Parathyroid adenoma (tissue), 2 donors: Measurements from ENCODE around the gene VWCE.

Experiments
- H2AFZ ChIP-seq: fragments of 300-600 bp; sonication (generic); one replicate; pipeline ENCODE4 v1.7.0; 2017; ENCODE audit warnings: antibody characterized with exemption, mild to moderate bottlenecking
- H3K27ac ChIP-seq: fragments of 300-600 bp; sonication (generic); one replicate; pipeline ENCODE4 v1.7.0; 2017
- H3K27me3 ChIP-seq: fragments of 300-600 bp; sonication (generic); one replicate; pipeline ENCODE4 v1.7.0; 2017; ENCODE audit warnings: low read length; ENCODE audit not compliant: control insufficient read depth, insufficient read depth
- H3K36me3 ChIP-seq: fragments of 300-600 bp; sonication (generic); one replicate; pipeline ENCODE4 v1.7.0; 2017; ENCODE audit warnings: low read length; ENCODE audit not compliant: control insufficient read depth, insufficient read depth
- H3K4me1 ChIP-seq: fragments of 300-600 bp; sonication (generic); one replicate; pipeline ENCODE4 v1.7.0; 2017; ENCODE audit warnings: control low read depth
- H3K4me2 ChIP-seq: fragments of 300-600 bp; sonication (generic); one replicate; pipeline ENCODE4 v1.7.0; 2017; ENCODE audit warnings: low read length
- H3K4me3 ChIP-seq: fragments of 300-600 bp; sonication (generic); one replicate; pipeline ENCODE4 v1.7.0; 2017; ENCODE audit warnings: low read depth, low read length
- H3K79me2 ChIP-seq: fragments of 300-600 bp; sonication (generic); one replicate; pipeline ENCODE4 v1.7.0; 2017; ENCODE audit warnings: control low read depth
- H3K9ac ChIP-seq: fragments of 300-600 bp; sonication (generic); one replicate; pipeline ENCODE4 v1.7.0; 2017; ENCODE audit warnings: mild to moderate bottlenecking
- H3K9me3 ChIP-seq: fragments of 300-600 bp; sonication (generic); one replicate; pipeline ENCODE4 v1.7.0; 2017; ENCODE audit warnings: low read length; ENCODE audit not compliant: control insufficient read depth
- CTCF ChIP-seq: fragments of 300-600 bp; sonication (generic); IDR thresholded peaks from one replicate; pipeline ENCODE4 v1.7.0; 2017; ENCODE audit warnings: antibody characterized with exemption, mild to moderate bottlenecking
- donor health status: primary hyperparathyroidism.

Gene VWCE

DNA sequence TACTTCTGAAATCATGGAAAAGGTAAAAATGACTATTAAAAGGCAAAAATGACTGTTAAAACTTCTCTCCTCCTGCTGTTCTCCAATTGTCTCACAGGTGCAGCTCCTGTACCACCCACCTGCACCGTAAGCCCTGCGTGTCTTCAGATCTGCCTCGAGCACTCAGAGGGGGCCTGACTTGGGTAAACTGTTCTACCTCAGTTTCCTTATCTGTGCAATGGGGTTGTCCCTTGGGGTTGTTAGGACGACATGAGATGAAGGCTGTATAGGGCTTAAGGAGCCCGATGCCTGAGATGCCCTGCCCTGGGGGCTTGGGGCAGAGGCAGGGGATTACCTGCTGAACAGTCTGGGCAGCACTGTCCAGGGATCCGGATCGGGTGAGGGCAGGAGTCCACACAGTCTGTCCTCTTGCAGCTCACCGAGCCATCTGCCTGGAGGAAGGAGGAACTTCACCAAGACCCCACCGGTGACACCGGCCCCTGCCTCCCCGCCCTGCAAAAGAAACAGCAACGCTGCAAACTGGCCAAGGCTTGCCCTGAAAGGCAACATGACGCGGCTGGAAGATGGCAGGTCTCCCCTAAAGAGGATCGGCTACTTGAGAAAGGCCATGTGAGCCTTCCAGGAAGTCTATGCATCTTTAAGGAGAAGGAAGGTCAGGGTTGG lies 26.4 kb downstream of the VWCE start:
- no peak for TF ChIP-seq CTCF
- no peak overlapping the region for H3K27ac ChIP-seq
- no peaks in the 10 kb centered on the region for H3K36me3 ChIP-seq
- H3K4me3 ChIP-seq: no peak overlapping the region
- no peak overlapping the region for H3K9ac ChIP-seq
- no peaks in the 10 kb centered on the region for H3K79me2 ChIP-seq
- no peaks in the 10 kb centered on the region for H3K4me1 ChIP-seq
- H2AFZ ChIP-seq: no peak overlapping the region
- no peaks in the 10 kb centered on the region for H3K27me3 ChIP-seq
- no peaks in the 10 kb centered on the region for H3K9me3 ChIP-seq
- H3K4me2 ChIP-seq: no peak overlapping the region

DNA sequence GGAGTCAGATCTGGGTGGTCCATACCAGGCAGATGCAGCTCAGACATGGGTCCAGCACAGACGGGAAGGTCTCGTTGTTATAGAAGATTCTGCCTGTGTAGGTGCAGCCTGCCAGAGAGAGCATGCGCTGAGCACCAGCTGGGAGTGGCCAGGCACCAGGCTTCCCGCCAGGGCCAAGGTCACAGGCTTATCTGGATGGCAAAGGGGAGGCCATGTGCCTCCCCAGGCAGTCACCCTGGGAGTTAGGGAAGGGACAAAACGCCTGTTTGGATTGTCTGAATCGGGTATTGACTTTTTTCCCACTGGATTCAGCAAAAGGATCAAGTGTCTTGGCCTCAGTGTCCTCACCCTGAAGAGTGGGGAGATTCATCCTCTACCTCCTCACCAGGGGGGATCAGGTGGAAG lies 27.7 kb downstream of the VWCE start:
- no peak for TF ChIP-seq CTCF
- no peak overlapping the region for H3K27ac ChIP-seq
- no peak overlapping the region for H3K9ac ChIP-seq

GRCh38 chr11:61266602-61267001 lies 28.5 kb downstream of the VWCE start:
- H3K4me1 ChIP-seq: no peaks in the 10 kb centered on the region
- no peak overlapping the region for H3K9ac ChIP-seq
- H3K27ac ChIP-seq: no peak overlapping the region
- no peak overlapping the region for H3K4me3 ChIP-seq
- H3K27me3 ChIP-seq: no peaks in the 10 kb centered on the region
- no peak for TF ChIP-seq CTCF
- no peaks in the 10 kb centered on the region for H3K36me3 ChIP-seq
- no peak overlapping the region for H3K4me2 ChIP-seq
- no peak overlapping the region for H2AFZ ChIP-seq
- no peaks in the 10 kb centered on the region for H3K9me3 ChIP-seq
- H3K79me2 ChIP-seq: no peaks in the 10 kb centered on the region

More for the DNA sequence above, 27.7 kb downstream of the VWCE start:
- Histone ChIP-seq H3K4me1 (no peaks in the 10 kb centered on the region), H3K36me3 (no peaks in the 10 kb centered on the region), H3K79me2 (no peaks in the 10 kb centered on the region), H3K4me2 (no peak overlapping the region), H3K9me3 (no peaks in the 10 kb centered on the region), H2AFZ (no peak overlapping the region), H3K27me3 (no peaks in the 10 kb centered on the region), H3K4me3 (no peak overlapping the region)

GRCh38 chr11:61265357-61265756 lies 29.8 kb downstream of the VWCE start:
- H3K27ac ChIP-seq: no peak overlapping the region
- no peak overlapping the region for H3K4me2 ChIP-seq
- H3K79me2 ChIP-seq: no peaks in the 10 kb centered on the region
- no peak overlapping the region for H3K9ac ChIP-seq
- no peak overlapping the region for H2AFZ ChIP-seq
- no peak for TF ChIP-seq CTCF
- no peaks in the 10 kb centered on the region for H3K4me1 ChIP-seq
- H3K27me3 ChIP-seq: no peaks in the 10 kb centered on the region
- H3K4me3 ChIP-seq: no peak overlapping the region
- H3K9me3 ChIP-seq: no peaks in the 10 kb centered on the region
- H3K36me3 ChIP-seq: no peaks in the 10 kb centered on the region

DNA sequence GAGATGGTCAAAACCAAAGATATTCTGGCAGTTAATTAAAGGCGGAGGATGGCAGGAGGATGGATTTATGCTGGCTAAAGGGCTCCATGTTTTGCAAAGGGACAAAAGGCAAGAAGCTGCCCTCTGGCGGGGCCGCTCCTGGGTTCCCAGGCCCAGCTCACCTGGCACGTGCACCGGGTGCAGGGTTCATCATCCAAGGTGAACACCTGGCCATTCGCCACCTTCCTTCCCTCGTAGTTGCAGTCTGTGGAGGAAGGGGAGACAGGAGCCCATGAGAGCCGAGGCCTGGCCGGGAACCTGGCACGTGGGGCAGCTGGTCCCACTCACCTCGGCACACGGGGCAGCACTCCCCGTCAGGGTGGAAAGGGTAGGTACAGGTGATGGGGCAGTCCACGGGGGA lies 30.3 kb downstream of the VWCE start:
- Histone ChIP-seq H3K27ac (no peak overlapping the region), H3K4me1 (no peaks in the 10 kb centered on the region), H3K4me3 (no peak overlapping the region), H3K9ac (no peak overlapping the region), H2AFZ (no peak overlapping the region), H3K4me2 (no peak overlapping the region), H3K36me3 (no peaks in the 10 kb centered on the region), H3K27me3 (no peaks in the 10 kb centered on the region), H3K9me3 (no peaks in the 10 kb centered on the region), H3K79me2 (no peaks in the 10 kb centered on the region)
- TF ChIP-seq CTCF: no peak
